Epithelial cell of proximal tubule (primary cell): ENCODE measurements around the gene ABCB10. TPM values are rescaled to one million over a fixed set of nuclear protein-coding genes. Genes with fewer than 3 reads are reported as not detected.
"Not testable (repeated sequence)": the region's sequence is repeated elsewhere in the genome, so short reads cannot be mapped to it uniquely, and the experiment has no call there.

Experiments
- DNase-seq: peaks from one replicate; pipeline ENCODE4 v3.0.0-alpha.2; 2011; ENCODE audit warnings: low read depth
- H3K4me3 ChIP-seq: 2 replicates; pipeline ENCODE4 v1.5.1; 2011; ENCODE audit warnings: low read depth, mild to moderate bottlenecking, low read length
- total RNA-seq: library from RNA; depleted of rRNA; stranded (reverse); fragments of >200 nt; gene quantifications from 2 replicates; pipeline ENCODE4 v1.2.3, GENCODE V29; 2015
- TF ChIP-seq, protein P1 (sequence below): conservative IDR thresholded peaks from 2 replicates; pipeline ENCODE4 v1.5.1; 2012; ENCODE audit warnings: low read depth, mild to moderate bottlenecking, low read length

Gene ABCB10
- total RNA-seq, 1 donor from 2014 or later, result 15.4 TPM

DNA sequence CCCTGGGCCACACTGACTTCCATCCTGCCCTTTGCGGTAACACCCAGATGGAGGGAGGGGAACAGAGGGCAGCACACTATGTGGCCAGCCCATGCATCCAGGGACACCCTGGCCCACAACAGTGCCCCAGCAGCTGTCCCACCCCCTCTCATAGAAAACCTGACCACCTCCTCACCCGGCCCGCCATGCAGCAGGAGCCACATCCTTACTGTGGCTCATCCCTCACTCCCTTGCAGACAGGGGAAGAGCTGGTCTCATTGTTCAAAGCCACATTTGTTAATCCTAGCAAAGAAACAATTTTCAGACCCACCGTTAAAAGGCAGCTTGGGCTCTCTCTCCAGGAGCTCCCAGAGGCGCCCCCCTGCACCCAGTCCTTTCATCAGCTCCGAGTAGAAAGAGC, 27.2 kb downstream of the ABCB10 start:
- TF ChIP-seq, protein P1, sequence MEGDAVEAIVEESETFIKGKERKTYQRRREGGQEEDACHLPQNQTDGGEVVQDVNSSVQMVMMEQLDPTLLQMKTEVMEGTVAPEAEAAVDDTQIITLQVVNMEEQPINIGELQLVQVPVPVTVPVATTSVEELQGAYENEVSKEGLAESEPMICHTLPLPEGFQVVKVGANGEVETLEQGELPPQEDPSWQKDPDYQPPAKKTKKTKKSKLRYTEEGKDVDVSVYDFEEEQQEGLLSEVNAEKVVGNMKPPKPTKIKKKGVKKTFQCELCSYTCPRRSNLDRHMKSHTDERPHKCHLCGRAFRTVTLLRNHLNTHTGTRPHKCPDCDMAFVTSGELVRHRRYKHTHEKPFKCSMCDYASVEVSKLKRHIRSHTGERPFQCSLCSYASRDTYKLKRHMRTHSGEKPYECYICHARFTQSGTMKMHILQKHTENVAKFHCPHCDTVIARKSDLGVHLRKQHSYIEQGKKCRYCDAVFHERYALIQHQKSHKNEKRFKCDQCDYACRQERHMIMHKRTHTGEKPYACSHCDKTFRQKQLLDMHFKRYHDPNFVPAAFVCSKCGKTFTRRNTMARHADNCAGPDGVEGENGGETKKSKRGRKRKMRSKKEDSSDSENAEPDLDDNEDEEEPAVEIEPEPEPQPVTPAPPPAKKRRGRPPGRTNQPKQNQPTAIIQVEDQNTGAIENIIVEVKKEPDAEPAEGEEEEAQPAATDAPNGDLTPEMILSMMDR, result no peak
- no peak for DNase-seq
- H3K4me3 ChIP-seq, result no peak overlapping the region

DNA sequence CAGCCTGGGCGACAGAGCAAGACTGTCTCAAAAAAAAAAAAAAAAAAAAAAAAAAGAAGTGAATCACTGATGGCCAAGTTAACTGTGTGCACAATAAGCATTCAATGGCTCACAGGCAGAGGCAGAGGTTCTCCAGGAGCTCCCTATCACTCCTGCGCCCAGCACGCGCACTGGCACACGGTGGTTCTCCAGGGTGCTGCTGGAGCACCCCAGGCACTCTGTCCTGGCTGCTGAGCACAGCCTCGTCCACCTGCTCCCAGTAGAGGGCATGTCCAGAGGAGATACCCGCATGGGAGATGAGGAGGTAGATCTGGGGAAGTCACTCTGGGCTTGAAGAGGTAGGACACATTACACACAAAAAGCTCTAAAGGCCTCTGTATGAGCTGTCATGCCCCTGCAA, 28.9 kb downstream of the ABCB10 start:
- H3K4me3 ChIP-seq, result no peak overlapping the region
- no peak for DNase-seq
- TF ChIP-seq, protein P1, result no peak

DNA sequence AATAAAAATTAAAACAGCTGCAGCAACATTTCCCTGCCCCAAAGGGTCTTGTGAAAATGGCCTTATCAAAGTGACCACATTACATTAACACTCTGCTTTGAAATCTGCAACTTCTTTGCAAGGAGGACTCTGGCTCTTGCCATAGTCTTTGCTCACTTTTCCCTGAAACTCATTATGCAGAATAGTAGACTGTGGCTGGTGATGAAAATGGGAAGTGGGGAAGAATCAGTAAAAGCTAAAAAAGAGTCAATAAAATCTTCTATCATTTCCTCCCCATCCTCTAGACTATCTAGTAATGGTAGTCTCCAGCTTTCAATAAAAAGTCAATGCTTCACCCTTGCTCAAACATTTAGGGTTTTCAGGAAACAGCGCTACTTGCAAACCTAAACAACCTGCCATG, 31.8 kb downstream of the ABCB10 start:
- TF ChIP-seq, protein P1, result no peak
- no peak for DNase-seq
- H3K4me3 ChIP-seq, result no peak overlapping the region

DNA sequence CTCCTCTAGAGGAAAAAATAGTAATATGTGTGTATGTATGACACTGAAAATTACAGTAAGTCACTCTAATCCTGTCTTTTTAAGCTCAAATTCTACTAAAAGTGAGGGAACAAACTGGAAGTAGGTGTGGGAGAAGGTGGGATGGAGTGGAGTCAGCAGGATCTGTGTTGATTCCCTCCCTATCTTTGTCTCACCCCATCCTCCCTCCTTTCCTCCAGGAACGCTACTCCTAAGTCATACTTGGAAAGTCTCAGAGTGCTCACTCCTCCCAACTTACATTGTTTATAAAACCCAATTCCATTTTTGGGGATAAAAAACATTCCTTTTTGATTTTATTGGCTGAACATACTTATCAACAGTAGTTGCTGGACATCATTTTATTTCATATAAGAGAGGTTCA, 35.5 kb downstream of the ABCB10 start:
- TF ChIP-seq, protein P1, result no peak
- no peak overlapping the region for H3K4me3 ChIP-seq
- no peak for DNase-seq

DNA sequence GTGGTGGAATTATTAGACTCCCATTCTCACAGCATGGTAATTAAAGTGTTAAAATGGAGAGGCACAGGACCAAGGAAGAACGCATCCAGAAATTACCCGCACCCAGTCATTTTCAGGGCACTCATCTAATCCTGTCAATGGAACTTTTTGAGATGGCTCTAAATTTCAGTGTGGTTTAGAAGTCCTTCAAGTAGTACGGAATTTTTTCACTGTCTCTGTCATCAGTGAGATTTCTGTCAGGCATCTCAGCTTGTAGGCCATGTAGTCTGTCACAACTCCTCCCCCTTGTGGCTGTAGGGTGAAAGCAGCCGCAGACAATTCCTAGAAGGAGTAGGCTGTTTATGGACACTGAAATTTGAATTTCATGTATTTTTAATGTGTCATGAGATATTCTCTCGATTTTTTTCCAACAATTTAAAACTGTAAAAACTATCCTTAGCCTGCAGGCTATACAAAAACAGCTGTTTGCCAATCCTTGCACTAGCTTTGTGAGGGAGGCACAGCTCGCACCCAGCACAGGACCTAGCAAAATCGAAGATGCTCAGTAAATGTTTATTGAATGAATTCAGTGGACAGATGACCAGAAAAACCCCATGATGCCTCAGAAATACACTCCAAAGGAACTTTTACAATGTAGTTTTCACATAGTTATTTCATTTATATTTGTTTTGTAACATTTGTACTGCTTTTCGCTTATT, 43.8 kb downstream of the ABCB10 start:
- TF ChIP-seq, protein P1, result peak; percentile 92
- DNase-seq, result peak; percentile 22
- no peak overlapping the region for H3K4me3 ChIP-seq

DNA sequence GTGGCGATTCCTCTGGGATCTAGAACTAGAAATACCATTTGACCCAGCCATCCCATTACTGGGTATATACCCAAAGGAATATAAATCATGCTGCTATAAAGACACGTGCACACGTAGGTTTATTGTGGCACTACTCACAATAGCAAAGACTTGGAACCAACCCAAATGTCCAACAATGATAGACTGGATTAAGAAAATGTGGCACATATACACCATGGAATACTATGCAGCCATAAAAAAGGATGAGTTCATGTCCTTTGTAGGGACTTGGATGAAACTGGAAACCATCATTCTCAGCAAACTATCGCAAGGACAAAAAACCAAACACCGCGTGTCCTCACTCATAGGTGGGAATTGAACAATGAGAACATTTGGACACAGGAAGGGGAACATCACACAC, 46.9 kb downstream of the ABCB10 start:
- not testable (repeated sequence) for DNase-seq, H3K4me3 ChIP-seq

DNA sequence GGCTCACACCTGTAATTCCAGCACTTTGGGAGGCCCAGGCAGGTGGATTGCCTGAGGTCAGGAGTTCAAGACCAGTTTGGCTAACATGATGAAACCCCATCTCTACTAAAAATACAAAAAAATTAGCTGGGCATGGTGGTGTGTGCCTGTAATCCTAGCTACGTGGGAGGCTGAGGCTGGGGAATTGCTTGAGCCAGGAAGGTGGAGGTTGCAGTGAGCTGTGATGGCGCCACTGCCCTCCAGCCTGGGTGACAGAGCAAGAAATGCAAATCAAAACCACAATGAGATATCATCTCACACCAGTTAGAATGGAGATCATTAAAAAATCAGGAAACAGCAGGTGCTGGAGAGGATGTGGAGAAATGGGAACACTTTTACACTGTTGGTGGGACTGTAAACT, 47.3 kb downstream of the ABCB10 start:
- not testable (repeated sequence) for DNase-seq, H3K4me3 ChIP-seq

DNA sequence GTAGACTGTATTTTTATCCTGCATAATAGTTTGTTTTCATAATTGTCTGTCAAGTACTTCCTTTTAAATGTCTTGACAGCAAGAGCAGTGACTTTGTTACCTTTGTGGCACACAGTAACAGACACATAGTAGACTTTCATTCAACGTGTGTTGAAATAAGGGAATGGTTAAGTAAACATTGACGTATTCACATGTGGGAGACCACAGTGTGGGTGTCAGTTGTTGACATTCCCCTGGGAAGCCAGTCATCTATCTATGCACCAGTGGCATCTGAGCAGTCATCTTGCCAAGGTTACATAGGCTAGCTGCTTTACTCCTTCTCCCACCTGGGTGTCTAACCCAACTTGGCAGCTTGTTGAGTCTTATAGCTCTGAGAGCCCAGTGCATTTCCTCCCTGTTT, 48.9 kb downstream of the ABCB10 start:
- H3K4me3 ChIP-seq, result no peak overlapping the region
- TF ChIP-seq, protein P1, result no peak
- DNase-seq, result no peak
